PC-9 (cell line): ENCODE results near the gene CABLES2.

Source experiments
- EZH2 ChIP-seq: fragments of 200-600 bp; sonication (generic); IDR thresholded peaks from 2 replicates; pipeline ENCODE4 v1.8.0; 2017; ENCODE audit warnings: antibody characterized with exemption, low read depth
- TF ChIP-seq, protein P1 (sequence below): fragments of 200-600 bp; sonication (generic); conservative IDR thresholded peaks from 2 replicates; pipeline ENCODE4 v1.6.1; 2017; ENCODE audit warnings: mixed run types, antibody characterized with exemption, mild to moderate bottlenecking, moderate library complexity

DNA sequence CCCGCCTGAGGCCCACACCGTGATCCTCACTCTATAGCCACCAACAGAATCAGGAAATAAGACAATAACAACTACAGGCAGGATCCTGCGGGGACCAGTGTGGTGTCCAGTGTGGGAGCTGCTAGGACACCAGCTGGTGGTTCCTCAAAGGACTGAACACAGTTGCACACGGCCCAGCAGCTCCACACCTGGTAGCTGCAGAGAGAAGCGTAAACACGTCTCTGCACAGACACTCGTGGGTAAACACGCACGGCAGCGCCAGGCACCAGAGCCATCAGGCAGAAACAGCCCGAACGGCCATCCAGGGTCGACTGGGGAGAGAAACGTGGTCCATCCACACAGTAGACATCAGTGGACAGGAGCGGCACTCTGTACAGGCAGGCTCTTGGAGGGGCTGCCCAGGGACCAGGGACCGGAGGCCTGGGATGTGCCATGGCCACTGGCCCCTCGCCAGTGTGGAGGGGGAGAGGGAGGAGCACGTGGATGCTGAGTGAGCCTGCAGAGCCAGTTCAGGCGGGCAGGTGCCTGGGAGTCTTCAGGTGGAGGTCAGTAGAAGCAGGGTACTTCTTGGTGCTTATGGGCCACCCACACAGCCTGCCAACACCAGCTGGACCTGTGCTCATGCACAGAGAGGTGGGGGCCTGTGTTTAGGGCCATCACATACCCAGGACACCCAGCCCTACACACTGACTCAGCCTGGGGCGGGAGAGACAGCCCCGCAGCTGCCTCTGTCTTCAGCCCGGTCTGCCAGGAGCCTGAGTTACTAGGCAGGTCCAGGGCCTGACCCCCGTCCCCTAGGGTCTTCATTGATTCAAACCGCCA lies 32.5 kb downstream of the CABLES2 start:
- TF ChIP-seq, protein P1, sequence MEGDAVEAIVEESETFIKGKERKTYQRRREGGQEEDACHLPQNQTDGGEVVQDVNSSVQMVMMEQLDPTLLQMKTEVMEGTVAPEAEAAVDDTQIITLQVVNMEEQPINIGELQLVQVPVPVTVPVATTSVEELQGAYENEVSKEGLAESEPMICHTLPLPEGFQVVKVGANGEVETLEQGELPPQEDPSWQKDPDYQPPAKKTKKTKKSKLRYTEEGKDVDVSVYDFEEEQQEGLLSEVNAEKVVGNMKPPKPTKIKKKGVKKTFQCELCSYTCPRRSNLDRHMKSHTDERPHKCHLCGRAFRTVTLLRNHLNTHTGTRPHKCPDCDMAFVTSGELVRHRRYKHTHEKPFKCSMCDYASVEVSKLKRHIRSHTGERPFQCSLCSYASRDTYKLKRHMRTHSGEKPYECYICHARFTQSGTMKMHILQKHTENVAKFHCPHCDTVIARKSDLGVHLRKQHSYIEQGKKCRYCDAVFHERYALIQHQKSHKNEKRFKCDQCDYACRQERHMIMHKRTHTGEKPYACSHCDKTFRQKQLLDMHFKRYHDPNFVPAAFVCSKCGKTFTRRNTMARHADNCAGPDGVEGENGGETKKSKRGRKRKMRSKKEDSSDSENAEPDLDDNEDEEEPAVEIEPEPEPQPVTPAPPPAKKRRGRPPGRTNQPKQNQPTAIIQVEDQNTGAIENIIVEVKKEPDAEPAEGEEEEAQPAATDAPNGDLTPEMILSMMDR, result no peak
- no peak for TF ChIP-seq EZH2
